ENCODE results near the gene OLFM2. TPM values are rescaled to one million over a fixed set of nuclear protein-coding genes. Genes with fewer than 3 reads are reported as not detected.

The OLFM2 gene
- polyA plus RNA-seq, 4 donors = 16.2 to 22.5 (median 21.5) TPM

GRCh38 chr19:9912551-9913236 lies 23.6 kb downstream of the OLFM2 start:
- no peak for DNase-seq (ENCODE audit: low read depth in 4 of 4, low spot score in 2 of 4)

DNA sequence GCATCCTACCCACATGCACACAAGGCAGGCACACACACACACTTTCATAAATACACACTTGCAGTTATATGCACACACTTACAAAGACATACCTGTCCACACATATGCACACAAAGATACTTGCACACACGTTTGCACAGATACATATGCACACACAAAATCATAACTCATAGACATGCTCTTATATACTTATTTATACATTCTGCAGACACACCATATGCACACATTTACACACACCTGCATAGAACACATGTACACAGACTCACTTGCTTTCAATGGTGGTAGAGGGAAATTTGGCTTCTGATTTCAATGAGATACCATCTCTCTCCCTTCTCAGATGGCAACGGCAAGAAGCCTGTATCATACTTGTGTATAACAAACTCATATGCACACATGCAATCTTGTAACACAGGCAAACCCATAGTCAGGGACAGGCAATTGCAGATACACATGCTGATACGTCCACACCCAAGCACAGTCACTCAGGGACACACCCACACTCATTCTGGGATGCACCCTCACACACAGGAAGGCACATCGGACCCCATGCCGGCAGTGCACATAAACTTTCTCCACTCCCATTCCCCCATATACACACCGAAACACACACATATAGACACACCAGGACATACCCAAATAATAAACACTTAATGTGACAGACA lies 24.7 kb downstream of the OLFM2 start:
- DNase-seq (ENCODE audit: low read depth in 4 of 4, low spot score in 2 of 4) = no peak

GRCh38 chr19:9910625-9911024 lies 25.7 kb downstream of the OLFM2 start:
- DNase-seq (ENCODE audit: low read depth in 4 of 4, low spot score in 2 of 4) = no peak

- DNase-seq (ENCODE audit: low read depth in 4 of 4, low spot score in 2 of 4) = no peak
Measured at GRCh38 chr19:9909251-9909650, 27.1 kb downstream of the OLFM2 start.

GRCh38 chr19:9906475-9907087 lies 29.7 kb downstream of the OLFM2 start:
- no peak for DNase-seq (ENCODE audit: low read depth in 4 of 4, low spot score in 2 of 4)

GRCh38 chr19:9903336-9903735 lies 33.0 kb downstream of the OLFM2 start:
- DNase-seq (ENCODE audit: low read depth in 4 of 4, low spot score in 2 of 4) = no peak

DNA sequence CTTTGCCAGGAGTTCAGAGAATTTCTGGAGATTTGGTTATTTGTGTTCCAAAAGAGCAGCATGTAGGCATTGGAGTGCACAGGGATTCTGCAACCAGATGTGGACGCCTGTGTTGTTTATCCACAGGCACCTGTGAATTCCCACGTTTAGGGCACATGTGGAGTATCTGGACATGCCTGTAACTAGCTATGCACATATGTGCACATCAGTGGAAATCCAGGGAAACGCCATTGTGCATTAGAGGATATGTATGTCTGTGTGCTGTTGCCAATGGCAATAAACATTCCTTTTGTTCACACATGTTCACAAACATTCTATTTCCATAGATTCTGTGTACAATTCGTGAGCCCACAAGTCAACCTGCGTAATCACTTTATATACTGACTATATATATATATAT lies 34.7 kb downstream of the OLFM2 start:
- no peak for DNase-seq (ENCODE audit: low read depth in 4 of 4, low spot score in 2 of 4)

DNA sequence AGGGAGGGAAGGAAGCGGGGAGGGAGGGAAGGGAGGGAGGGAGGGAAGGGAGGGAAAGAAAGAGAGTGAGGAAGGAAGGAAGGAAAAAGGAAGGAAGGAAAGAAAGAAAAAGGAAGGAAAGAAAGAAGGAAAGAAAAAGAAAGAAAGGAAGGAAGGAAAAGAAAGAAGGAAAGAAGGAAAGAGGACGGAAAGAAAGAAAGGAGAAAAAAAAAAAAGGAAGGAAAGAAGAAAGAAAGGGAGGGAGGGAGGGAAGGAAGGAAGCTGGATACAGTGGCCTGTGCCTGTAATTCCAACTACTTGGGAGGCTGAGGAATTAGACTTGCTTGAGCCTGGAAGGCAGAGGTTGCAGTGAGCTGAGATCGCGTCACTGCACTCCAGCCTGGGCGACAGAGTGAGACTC lies 35.3 kb downstream of the OLFM2 start:
- no peak for DNase-seq (ENCODE audit: low read depth in 4 of 4, low spot score in 2 of 4)

DNA sequence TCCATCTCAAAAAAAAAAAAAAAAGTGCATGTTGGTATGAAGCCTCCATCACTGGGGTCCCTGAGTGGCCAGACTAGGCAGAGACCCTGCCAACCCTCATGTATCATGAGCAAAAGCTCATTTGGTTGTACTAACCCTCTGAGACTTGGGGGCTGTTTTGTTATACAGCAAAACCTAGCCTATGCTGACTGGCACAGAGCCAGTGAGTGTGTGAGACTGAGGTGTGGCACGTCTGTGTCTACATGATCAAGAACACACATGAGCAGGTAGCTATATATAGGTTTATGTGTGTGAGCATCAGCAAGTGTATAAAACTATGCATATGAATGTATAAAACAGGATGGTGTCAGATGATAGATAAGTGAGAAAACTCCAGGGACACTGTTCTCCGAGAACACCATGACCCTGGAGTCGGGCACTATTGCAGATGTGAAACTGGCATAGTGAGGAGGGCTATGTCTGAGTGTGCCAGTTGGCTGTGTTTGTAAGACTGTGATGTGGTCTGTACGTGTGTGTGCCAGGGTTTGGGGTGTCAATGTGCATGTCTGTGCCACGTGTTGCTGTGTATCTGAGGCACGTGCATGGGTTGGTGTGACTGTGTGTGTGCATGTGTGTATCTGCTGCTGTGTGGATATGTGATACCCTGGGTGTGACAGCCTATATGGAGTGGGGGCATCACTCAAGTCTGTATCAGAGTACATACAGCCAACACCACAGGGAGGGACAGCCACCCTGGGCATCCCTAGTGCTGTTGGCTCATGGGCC lies 44.5 kb downstream of the OLFM2 start:
- no peak for DNase-seq (ENCODE audit: low read depth in 4 of 4, low spot score in 2 of 4)

DNA sequence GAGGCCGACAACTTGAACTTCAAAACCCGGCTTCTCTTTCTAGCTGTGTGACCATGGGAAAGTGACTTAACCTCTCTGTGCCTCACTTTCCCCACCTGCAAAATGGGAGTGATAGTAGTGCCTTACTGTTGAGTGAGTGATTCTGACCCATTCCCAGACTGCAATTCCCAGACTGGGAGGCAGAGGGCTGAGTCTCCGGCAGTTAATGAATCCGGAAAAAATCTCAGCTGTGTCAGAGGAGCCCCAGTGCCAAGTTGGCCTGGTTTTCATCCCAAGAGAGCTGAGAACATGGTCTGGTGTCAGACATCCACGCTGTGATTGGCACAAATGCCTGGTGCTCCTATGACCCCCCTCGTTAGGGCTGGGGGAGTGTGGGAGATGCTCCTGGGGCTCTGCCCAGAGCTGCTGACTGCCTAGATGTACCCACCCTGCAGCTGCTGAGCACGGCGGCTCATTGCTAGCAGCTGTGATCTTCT lies 51.2 kb downstream of the OLFM2 start:
- DNase-seq (ENCODE audit: low read depth in 4 of 4, low spot score in 2 of 4) = no peak

GRCh38 chr19:9883764-9884163 lies 52.6 kb downstream of the OLFM2 start:
- no peak for DNase-seq (ENCODE audit: low read depth in 4 of 4, low spot score in 2 of 4)

GRCh38 chr19:9883231-9883758 lies 53.0 kb downstream of the OLFM2 start:
- no peak for DNase-seq (ENCODE audit: low read depth in 4 of 4, low spot score in 2 of 4)

DNA sequence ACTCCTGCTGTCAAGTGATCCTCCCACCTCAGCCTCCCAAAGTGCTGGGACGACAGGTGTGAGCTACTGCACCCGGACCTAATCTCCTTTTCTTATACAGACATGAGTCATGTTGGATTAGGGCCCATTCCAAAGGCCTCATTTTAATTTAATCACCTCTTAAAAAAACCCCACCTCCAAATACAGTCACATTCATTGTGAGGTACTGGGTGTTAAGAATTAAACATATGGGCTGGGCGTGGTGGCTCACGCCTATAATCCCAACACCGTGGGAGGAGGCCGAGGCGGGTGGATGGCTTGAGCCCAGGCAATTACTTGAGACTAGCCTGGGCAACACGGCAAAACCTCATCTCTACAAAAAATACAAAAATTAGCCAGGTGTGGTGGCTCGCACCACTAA lies 54.6 kb downstream of the OLFM2 start:
- no peak for DNase-seq (ENCODE audit: low read depth in 4 of 4, low spot score in 2 of 4)

DNA sequence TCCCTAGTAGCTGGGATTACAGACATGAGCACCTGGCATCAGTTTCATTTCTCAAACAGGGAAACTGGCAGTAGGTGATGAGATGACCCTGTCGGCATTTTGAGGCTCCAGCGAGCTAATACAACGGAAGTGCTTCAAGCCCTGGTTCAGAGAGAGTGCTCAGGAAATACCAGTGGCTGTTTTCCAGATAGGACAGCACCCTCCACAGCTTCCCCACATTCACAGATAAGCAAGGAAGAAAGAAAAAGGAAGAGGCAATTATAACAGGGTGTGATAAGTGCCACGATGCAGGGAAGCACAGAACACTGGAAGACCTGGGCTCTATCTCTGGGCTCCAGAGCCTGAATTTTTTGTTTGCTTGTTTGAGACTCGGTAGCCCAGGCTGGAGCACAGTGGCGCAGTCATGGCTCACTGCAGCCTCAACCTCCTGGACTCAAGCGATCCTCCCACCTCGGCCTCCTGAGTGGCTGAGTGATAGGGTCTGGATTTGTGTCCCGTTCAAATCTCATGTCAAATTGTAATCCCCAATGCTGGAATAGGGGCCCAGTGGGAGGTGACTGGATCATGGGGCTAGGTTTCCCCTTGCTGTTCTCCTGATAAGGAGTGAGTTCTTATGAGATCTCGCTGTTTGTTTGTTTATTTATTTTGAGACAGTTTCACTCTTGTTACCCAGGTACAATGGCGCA lies 57.7 kb downstream of the OLFM2 start:
- no peak for DNase-seq (ENCODE audit: low read depth in 4 of 4, low spot score in 2 of 4)

DNA sequence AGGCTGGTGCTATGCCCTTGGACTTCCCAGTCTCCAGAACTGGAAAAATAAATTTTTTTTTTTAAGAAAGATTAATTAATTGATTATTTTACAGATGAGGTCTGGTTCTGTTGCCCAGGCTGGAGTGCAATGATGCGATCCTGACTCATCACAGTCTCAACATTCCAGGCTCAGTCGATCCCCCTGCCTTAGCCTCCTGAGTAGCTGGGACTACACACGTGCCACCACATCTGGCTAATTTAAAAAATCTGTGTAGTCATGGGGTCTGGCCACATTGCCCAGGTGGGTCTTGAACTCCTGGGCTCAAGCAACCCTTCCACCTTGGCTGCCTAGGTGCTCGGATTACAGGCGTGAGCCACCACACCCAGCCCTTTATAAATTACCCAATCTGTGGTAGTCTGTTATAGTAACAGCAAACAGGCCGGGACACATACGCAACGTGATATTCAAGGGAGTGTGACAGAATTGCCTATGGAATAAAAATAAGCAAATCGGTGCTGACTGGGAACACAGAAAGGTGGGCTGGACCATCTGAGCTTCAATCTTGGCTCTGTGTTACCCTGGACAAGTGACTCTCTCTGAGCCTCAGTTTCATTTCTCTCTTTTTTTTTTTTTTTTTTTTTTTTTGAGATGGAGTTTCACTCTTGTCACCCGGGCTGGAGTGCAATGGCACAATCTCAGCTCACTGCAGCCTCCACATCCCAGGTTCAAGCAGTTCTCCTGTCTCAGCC lies 58.4 kb downstream of the OLFM2 start:
- DNase-seq (ENCODE audit: low read depth in 4 of 4, low spot score in 2 of 4) = no peak

- DNase-seq (ENCODE audit: low read depth in 4 of 4, low spot score in 2 of 4) = no peak
Measured at GRCh38 chr19:9875796-9876195, 60.5 kb downstream of the OLFM2 start.

GRCh38 chr19:9875031-9875627 lies 61.2 kb downstream of the OLFM2 start:
- no peak for DNase-seq (ENCODE audit: low read depth in 4 of 4, low spot score in 2 of 4)

GRCh38 chr19:9872618-9873242 lies 63.6 kb downstream of the OLFM2 start:
- no peak for DNase-seq (ENCODE audit: low read depth in 4 of 4, low spot score in 2 of 4)

Measured in left renal cortex interstitium (tissue), 4 donors.